ENCODE data around the gene CMIP.

The CMIP gene

GRCh38 chr16:81448154-81449131, 3.8 kb downstream of the CMIP start:
- DNase-seq: no peak

- no peak for DNase-seq
These were observed 4.6 kb downstream of the CMIP start for GRCh38 chr16:81449241-81449640.

GRCh38 chr16:81449899-81450608, 5.4 kb downstream of the CMIP start:
- no peak for DNase-seq

GRCh38 chr16:81450783-81451491, 6.3 kb downstream of the CMIP start:
- no peak for DNase-seq

- DNase-seq: no peak
These were observed 7.4 kb downstream of the CMIP start for GRCh38 chr16:81451753-81452680.

GRCh38 chr16:81453091-81453728, 8.6 kb downstream of the CMIP start:
- DNase-seq: no peak

GRCh38 chr16:81454044-81454443, 9.4 kb downstream of the CMIP start:
- DNase-seq: no peak

GRCh38 chr16:81455006-81455405, 10.4 kb downstream of the CMIP start:
- DNase-seq: no peak

- no peak for DNase-seq
These were observed 11.3 kb downstream of the CMIP start for GRCh38 chr16:81455720-81456494.

GRCh38 chr16:81456523-81457325, 12.1 kb downstream of the CMIP start:
- DNase-seq: no peak

GRCh38 chr16:81457326-81458133, 12.9 kb downstream of the CMIP start:
- no peak for DNase-seq

GRCh38 chr16:81458149-81458669, 13.6 kb downstream of the CMIP start:
- no peak for DNase-seq

GRCh38 chr16:81458827-81459598, 14.4 kb downstream of the CMIP start:
- no peak for DNase-seq

GRCh38 chr16:81460075-81460474, 15.5 kb downstream of the CMIP start:
- DNase-seq: no peak

- no peak for DNase-seq
These were observed 16.6 kb downstream of the CMIP start for GRCh38 chr16:81461243-81461642.

- DNase-seq: no peak
These were observed 17.2 kb downstream of the CMIP start for GRCh38 chr16:81461766-81462165.

GRCh38 chr16:81462683-81463082, 18.1 kb downstream of the CMIP start:
- no peak for DNase-seq

GRCh38 chr16:81463296-81463890, 18.8 kb downstream of the CMIP start:
- DNase-seq: no peak

Measured in NCI-H446 treated with DMSO at 0.1 percent for 48 hours (cell line).